OCI-LY1 (cell line): Measurements from ENCODE around the gene B4GALT3.

Experiments used
- H2AFZ ChIP-seq: fragments of 200-600 bp; sonication (generic), shearing (Covaris generic); 2 replicates; pipeline ENCODE4 v1.6.0; 2014; ENCODE audit warnings: antibody characterized with exemption, mild to moderate bottlenecking, low read length
- H3F3A ChIP-seq: fragments of 200-600 bp; sonication (generic), shearing (Covaris generic); 2 replicates; pipeline ENCODE4 v1.6.0; 2014; ENCODE audit warnings: mild to moderate bottlenecking, antibody characterized with exemption, low read length, moderate library complexity; ENCODE audit not compliant: insufficient read depth
- H3K27ac ChIP-seq: fragments of 200-600 bp; sonication (generic); 2 replicates; pipeline ENCODE4 v1.5.1; 2014; ENCODE audit warnings: low read length, mixed run types, mild to moderate bottlenecking, low read depth; ENCODE audit not compliant: poor library complexity, severe bottlenecking
- H3K27me3 ChIP-seq: fragments of 200-600 bp; sonication (generic); 2 replicates; pipeline ENCODE4 v1.6.0; 2014; ENCODE audit warnings: antibody characterized with exemption, mild to moderate bottlenecking, low read length, moderate library complexity; ENCODE audit not compliant: insufficient read depth
- H3K36me3 ChIP-seq: fragments of 200-600 bp; sonication (generic); 2 replicates; pipeline ENCODE4 v1.6.1; 2014; ENCODE audit warnings: mild to moderate bottlenecking, antibody characterized with exemption, low read length, moderate library complexity, mixed read lengths; ENCODE audit not compliant: insufficient read depth
- H3K4me1 ChIP-seq: fragments of 200-600 bp; sonication (generic); 2 replicates; pipeline ENCODE4 v1.5.1; 2014; ENCODE audit warnings: mild to moderate bottlenecking, low read length, moderate library complexity; ENCODE audit not compliant: insufficient read depth, severe bottlenecking
- H3K4me2 ChIP-seq: fragments of 200-600 bp; sonication (generic), shearing (Covaris generic); 2 replicates; pipeline ENCODE4 v1.6.1; 2014; ENCODE audit warnings: low read length
- H3K4me3 ChIP-seq: fragments of 200-600 bp; sonication (generic); 2 replicates; pipeline ENCODE4 v1.5.1; 2014; ENCODE audit warnings: low read length, low read depth, mild to moderate bottlenecking, mixed read lengths; ENCODE audit not compliant: poor library complexity, severe bottlenecking
- H3K79me2 ChIP-seq: fragments of 200-600 bp; shearing (Covaris generic); 2 replicates; pipeline ENCODE4 v1.6.1; 2016; ENCODE audit warnings: mixed run types, low read length, mixed read lengths; ENCODE audit not compliant: insufficient read depth
- H3K9ac ChIP-seq: fragments of 200-600 bp; sonication (generic), shearing (Covaris generic); 2 replicates; pipeline ENCODE4 v1.6.1; 2014; ENCODE audit warnings: mild to moderate bottlenecking, low read length, mixed read lengths
- H3K9me2 ChIP-seq: fragments of 200-600 bp; sonication (generic), shearing (Covaris generic); 2 replicates; pipeline ENCODE4 v1.6.1; 2014; ENCODE audit warnings: low read depth, mild to moderate bottlenecking, low read length, mixed read lengths
- H3K9me3 ChIP-seq: fragments of 200-600 bp; shearing (Covaris generic); 2 replicates; pipeline ENCODE4 v1.6.1; 2014; ENCODE audit warnings: low read length, mixed read lengths
- H4K20me1 ChIP-seq: fragments of 200-600 bp; sonication (generic), shearing (Covaris generic); 2 replicates; pipeline ENCODE4 v1.6.0; 2016; ENCODE audit warnings: mild to moderate bottlenecking, low read length; ENCODE audit not compliant: insufficient read depth
- EZH2 ChIP-seq: fragments of 200-600 bp; sonication (generic), shearing (Covaris generic); IDR thresholded peaks from 2 replicates; pipeline ENCODE4 v1.8.0; 2017; ENCODE audit warnings: borderline replicate concordance, mixed run types, mild to moderate bottlenecking, antibody characterized with exemption, low read length, moderate library complexity, mixed read lengths
- TF ChIP-seq, protein P1 (sequence below): fragments of 200-600 bp; sonication (generic), shearing (Covaris generic); IDR thresholded peaks from 2 replicates; pipeline ENCODE4 v1.5.1; 2017; ENCODE audit warnings: mild to moderate bottlenecking, antibody characterized with exemption, low read length, moderate library complexity, mixed read lengths

The B4GALT3 gene

DNA sequence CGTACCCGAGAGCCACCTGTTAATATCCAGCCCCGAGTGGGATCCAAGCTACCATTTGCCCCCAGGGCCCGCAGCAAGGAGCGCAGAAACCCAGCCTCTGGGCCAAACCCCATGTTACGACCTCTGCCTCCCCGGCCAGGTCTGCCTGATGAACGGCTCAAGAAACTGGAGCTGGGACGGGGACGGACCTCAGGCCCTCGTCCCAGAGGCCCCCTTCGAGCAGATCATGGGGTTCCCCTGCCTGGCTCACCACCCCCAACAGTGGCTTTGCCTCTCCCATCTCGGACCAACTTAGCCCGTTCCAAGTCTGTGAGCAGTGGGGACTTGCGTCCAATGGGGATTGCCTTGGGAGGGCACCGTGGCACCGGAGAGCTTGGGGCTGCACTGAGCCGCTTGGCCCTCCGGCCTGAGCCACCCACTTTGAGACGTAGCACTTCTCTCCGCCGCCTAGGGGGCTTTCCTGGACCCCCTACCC is 16.6 kb downstream of the B4GALT3 start:
- no peaks in the 10 kb centered on the region for H3K9me3 ChIP-seq
- no peak overlapping the region for H3K4me2 ChIP-seq
- no peaks in the 10 kb centered on the region for H4K20me1 ChIP-seq
- H3K9me2 ChIP-seq = no peaks in the 10 kb centered on the region
- H3K27ac ChIP-seq = no peak overlapping the region
- H3K4me1 ChIP-seq = peaks cover 36% of the 10 kb centered on the region
- H3K36me3 ChIP-seq = peaks cover 51% of the 10 kb centered on the region; the same call in 1 of the 2 replicates
- no peak overlapping the region for H3K9ac ChIP-seq
- H3K79me2 ChIP-seq = no peaks in the 10 kb centered on the region
- H3K27me3 ChIP-seq = no peaks in the 10 kb centered on the region
- TF ChIP-seq, protein P1, sequence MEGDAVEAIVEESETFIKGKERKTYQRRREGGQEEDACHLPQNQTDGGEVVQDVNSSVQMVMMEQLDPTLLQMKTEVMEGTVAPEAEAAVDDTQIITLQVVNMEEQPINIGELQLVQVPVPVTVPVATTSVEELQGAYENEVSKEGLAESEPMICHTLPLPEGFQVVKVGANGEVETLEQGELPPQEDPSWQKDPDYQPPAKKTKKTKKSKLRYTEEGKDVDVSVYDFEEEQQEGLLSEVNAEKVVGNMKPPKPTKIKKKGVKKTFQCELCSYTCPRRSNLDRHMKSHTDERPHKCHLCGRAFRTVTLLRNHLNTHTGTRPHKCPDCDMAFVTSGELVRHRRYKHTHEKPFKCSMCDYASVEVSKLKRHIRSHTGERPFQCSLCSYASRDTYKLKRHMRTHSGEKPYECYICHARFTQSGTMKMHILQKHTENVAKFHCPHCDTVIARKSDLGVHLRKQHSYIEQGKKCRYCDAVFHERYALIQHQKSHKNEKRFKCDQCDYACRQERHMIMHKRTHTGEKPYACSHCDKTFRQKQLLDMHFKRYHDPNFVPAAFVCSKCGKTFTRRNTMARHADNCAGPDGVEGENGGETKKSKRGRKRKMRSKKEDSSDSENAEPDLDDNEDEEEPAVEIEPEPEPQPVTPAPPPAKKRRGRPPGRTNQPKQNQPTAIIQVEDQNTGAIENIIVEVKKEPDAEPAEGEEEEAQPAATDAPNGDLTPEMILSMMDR = no peak
- no peak for TF ChIP-seq EZH2
- H2AFZ ChIP-seq = no peak overlapping the region
- no peak overlapping the region for H3K4me3 ChIP-seq
- peaks cover 9% of the 10 kb centered on the region for H3F3A ChIP-seq

DNA sequence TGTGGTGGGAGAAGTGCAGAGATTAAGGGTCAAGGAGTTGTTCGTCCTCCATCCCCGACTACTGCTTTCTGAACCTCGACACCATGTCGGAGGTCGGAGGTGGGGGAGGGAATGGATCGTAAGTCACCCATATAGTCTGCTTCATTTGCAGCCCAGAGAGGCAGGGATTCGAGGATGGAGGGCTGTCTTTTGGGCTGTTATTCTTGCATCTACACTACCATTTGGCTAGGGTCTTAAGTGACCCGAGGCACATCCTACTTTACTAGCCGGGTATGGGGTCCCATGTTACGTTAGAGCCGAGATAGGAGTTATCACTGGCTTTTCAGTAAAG is 17.4 kb downstream of the B4GALT3 start:
- Histone ChIP-seq H3K9me2 (no peaks in the 10 kb centered on the region), H3K36me3 (peaks cover 49% of the 10 kb centered on the region; the same call in 1 of the 2 replicates), H2AFZ (no peak overlapping the region), H3K79me2 (no peaks in the 10 kb centered on the region), H4K20me1 (no peaks in the 10 kb centered on the region), H3K27ac (no peak overlapping the region), H3K9ac (peak overlapping the region; percentile 90), H3F3A (peaks cover 4% of the 10 kb centered on the region; the same call in 1 of the 2 replicates), H3K4me1 (peaks cover 36% of the 10 kb centered on the region), H3K9me3 (no peaks in the 10 kb centered on the region), H3K4me2 (peak overlapping the region; percentile 87), H3K27me3 (no peaks in the 10 kb centered on the region), H3K4me3 (peak overlapping the region; percentile 89)
- no peak for TF ChIP-seq EZH2
- TF ChIP-seq, protein P1 = no peak

DNA sequence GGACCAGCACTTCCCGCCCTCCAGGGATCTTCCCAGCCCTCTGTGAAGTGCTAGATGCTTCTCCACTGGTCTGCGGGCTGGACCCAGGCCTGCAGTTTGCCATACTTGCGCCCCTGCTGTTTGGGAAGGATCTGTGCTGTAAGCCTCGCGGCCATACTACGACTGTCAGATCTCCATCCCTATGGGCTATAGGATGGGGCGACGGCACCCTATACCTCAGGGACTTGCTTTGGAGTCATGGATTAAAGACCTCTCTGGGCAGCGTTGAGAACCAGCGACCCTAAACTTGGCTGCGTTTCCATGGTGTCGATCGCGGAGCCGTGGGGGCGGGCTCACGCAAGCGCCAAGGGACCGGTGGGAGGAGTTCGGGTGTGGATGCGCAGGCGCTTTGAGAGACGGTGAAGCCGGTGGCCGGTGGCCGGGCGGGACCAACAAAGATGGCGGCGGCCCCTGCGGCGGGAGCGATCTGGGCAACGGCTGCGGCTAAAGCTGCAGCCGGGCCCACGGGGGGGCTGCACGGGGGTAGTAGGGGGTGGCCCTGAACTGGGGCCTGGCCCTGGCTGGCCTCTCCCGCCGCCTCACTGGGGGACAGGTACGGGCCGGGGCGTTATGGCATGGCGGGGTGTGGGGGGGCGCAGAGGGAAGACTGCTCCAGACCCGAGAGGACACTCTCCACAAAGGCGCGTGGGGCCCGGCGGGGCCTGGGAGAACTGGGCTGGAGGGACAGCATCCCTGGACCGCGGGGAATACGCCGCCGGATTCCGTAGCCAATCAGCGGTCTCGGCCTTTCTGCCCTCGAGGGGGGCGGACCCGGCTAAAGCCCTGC is 18.0 kb downstream of the B4GALT3 start, which contains the start of gene USP21:
TSS of gene USP21 (plus strand) at position 414 of the 826 bp plus-strand sequence. CDS start 1,141 bp downstream, outside the sequence.
- Histone ChIP-seq H3K9ac (peak within 1 kb of the TSS; percentile 90), H3K4me1 (peaks cover 39% of the 10 kb centered on the region), H3K9me3 (no peaks in the 10 kb centered on the region), H3K4me3 (peak within 1 kb of the TSS; percentile 89), H3K9me2 (no peaks in the 10 kb centered on the region), H3K79me2 (no peaks in the 10 kb centered on the region), H3K36me3 (peaks cover 43% of the 10 kb centered on the region; the same call in 1 of the 2 replicates), H2AFZ (no peak within 1 kb of the TSS), H3K4me2 (peak within 1 kb of the TSS; percentile 87), H3F3A (peaks cover 4% of the 10 kb centered on the region; the same call in 1 of the 2 replicates), H4K20me1 (no peaks in the 10 kb centered on the region), H3K27ac (no peak within 1 kb of the TSS), H3K27me3 (no peaks in the 10 kb centered on the region)
- no peak for TF ChIP-seq EZH2
- TF ChIP-seq, protein P1 = peak; percentile 47; the same call in 1 of the 2 replicates
